CD4-positive, alpha-beta T cell treated with Interleukin-17A for 4 hours (primary cell): Measurements from ENCODE around the gene TMEM86A.
"Not testable (repeated sequence)": the region's sequence is repeated elsewhere in the genome, so short reads cannot be mapped to it uniquely, and the experiment has no call there.

Source experiments
- DNase-seq: peaks from one replicate; pipeline ENCODE4 v3.0.0-alpha.2; 2020; ENCODE audit warnings: mixed read lengths

The TMEM86A gene, protein sequence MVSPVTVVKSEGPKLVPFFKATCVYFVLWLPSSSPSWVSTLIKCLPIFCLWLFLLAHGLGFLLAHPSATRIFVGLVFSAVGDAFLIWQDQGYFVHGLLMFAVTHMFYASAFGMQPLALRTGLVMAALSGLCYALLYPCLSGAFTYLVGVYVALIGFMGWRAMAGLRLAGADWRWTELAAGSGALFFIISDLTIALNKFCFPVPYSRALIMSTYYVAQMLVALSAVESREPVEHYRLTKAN

DNA sequence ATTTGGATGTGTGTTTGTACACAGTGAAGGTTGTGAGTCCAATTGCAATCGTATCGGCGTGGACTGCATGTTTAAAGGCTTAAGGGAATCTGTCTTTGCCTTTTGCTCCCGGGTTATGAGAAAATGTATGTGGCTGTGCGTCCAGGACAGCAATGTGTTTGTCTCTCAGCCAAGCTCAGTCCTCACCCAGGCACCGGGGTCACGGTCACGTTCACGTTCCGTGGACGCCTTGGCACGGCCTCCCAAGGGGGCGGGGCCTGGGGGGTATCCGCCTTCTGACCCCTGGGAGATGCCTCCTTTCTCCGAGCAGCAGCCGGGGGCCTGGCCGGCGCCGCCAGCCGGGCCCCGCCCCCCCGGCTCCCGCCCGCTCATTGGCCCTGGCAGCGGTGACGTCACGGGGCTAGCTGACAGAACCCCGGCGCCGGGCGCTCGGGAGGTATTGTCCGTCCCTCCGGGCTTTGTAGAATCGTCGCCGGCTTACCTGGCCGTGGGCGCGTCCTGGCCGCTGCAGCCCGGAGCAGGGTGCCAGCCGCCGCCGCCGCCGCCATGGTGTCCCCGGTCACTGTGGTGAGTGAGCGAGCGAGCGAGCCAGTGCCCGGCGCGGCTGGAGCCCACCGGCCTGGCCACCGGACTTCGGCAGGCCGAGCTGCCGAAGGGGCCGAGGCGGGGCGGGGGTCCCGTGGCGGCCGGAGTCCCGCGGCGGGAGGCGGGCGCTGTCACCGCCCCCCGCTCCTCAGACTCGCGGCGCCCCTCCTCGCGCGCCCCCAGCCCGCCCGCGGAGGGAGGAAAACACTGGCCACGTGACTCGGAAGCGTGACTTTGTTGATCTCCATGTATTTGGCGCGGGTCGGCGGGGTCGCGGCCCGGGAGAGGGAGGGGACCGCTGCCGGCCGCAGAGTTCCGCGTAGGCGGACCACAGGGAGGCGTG lies at the start of gene TMEM86A:
TMEM86A (plus strand) TSS at position 439 of the 928 bp plus-strand sequence; CDS start at position 547, 108 bp downstream.
- DNase-seq, result peak; percentile 95

DNA sequence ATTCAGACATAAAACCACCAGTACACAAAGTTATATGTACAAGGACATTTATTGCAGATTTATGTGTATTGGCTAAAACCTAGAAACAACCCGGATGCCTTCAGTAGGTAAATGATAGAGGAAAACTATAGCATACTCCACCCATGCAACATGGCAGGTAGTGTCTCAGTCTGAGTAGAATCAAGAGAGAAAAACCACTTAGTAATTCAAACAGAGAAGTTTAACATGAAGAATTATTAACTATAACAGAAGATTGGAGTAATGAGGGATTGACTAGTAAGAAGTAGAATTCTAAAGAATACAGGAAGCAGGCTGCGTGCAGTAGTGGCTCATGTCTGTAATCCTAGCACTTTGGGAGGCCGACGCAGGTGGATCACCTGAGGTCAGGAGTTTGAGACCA lies 48.2 kb upstream of the TMEM86A start:
- DNase-seq, result no peak

DNA sequence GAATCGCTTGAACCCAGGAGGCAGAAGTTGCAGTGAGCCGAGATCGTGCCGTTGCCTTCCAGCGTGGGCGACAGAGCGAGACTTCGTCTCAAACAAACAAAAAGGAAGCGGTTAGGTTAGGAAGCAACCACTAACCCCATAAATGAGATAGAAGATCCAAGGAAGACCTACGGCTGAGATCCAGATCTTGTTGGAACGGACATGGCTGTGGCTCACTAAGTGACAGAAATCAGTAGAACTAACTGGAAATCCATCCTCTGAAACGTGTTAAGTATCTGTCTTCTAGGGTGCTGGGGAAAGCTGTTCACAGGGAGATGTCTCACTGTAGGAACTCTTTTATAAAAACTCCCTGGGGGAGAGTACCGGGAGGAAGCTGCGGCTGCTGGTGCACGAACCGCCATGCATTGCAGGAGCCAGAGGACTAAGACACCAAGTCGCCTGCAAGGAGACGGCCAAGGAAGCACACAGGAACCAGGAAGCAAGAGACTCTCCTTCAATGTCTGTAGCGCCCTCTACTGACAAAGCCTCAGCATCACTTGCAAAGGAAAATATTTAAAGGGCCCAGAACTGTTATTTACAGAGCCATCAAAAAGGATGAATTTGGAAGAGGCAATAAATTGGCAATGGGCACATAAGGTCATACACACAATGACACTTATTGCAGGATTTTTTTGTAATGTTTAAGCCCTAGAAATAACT lies 47.6 kb upstream of the TMEM86A start:
- peak; percentile 45 for DNase-seq

DNA sequence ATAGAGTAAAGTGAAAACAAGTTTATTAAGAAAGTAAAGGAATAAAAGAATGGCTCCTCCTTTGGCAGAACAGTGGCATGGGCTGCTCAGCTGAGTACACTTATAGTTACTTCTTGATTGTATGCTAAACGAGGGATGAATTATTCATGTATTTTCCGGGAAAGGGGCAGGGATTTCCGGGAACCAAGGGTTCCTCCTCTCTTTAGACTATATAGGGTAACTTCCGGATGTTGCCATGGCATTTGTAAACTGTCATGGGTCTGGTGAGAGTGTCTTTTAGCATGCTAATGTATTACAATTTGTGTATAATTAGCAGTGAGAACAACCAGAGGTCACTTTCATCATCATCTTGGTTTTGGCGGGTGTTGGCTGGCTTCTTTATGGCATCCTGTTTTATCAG lies 40.9 kb upstream of the TMEM86A start:
- DNase-seq, result no peak

DNA sequence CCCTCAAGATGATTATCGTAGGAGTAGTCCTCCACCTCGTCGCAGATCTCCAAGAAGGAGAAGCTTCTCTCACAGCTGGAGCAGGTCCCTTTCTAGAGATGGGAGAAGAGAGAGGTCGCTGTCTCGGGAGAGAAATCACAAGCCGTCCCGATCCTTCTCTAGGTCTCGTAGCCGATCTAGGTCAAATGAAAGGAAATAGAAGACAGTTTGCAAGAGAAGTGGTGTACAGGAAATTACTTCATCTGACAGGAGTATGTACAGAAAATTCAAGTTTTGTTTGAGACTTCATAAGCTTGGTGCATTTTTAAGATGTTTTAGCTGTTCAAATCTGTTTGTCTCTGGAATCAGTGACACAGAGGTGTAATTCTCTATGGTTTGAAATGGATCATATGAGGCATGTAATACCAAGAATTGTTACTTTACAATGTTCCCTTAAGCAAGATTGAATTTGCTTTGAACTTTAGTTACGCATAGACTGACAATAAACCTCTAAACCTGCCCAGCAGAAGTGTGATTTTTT lies 33.2 kb upstream of the TMEM86A start:
- not testable (repeated sequence) for DNase-seq

DNA sequence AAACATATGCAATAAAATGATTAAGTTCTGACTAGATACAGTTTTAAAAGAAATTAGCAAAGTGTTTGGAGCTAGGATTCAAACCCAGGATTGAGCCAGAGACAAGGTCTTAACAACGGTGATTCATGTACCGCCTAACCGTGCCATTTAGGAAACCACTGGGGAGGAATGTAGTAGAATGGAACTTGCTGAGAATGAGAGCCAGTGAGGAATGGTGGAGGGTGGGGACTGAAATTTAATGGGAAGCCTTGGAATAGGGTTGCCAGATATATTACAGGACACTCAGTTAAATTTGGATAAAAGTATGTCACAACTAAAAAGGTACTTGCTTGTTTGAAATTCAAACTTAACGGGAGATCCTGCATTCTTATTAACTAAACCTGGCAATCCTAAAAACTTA lies 30.4 kb upstream of the TMEM86A start:
- DNase-seq, result no peak

DNA sequence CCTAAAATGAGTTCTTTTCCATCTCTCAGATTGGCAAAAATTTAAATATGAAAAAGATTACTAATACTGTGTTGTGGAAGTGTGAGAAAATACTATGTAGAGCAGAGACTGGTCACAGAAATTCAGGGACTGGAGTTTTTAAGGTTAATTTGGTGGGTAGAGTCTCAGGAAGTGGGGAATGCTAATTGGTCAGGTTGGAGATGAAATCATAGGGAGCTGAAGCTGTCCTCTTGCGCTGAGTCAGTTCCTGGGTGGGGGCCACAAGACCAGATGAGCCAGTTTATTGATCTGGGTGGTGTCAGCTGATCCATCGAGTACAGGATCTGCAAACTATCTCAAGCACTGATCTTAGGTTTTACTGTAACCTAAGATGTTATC lies 29.4 kb upstream of the TMEM86A start:
- DNase-seq, result peak; percentile 14

DNA sequence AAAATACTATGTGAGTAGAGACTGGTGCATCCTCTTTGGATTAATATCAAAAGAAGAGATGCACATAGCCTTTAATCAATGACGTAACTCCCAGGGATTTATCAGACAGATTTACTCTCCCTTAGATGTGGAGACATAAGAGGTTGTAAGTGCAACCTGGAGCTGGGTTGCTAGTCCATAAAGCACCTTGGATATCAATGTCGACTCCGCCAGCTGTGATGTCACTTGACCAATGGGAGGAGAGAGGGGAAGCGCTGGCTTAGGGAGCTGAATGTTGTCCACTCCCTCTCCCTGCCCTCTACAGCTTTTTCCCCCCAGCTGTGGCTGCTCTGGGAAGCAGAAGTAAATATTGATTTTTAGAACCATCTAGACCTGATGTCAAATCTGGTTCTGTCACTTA lies 28.9 kb upstream of the TMEM86A start:
- DNase-seq, result no peak

DNA sequence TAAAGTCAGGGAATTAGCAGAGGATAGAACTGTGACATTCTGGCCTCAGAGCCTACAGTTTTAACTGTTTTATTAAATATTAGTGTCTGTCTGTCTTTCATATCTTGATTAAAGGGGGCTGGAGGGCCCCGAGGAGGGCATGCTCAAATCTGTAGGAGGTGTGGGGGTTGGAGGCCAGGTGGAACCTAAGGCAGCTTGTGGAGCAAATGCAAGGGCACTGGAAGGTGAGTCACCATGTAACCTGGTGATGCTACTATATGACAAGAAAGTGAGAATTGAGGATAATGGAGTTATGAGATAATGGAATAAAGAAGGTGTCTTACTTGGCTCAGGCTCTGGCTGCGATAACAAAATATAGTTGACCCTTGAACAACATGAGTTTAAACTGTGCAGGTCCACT lies 27.3 kb upstream of the TMEM86A start:
- DNase-seq, result peak; percentile 31

DNA sequence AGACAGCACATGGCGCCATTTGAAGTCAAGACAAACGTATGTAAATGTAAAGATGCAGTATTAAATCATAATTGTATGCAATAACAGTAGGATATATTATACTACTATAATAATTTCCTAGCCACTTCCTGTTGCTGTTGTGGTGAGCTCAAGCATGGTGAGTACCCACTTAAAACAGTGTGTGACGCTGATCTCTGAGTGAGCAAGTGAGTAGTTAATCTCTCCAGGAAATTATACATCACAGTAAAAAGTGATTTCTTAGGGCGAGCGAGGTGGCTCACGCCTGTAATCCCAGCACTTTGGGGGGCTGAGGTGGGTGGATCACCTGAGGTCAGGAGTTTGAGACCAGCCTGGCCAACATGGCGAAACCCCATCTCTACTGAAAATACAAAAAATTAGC lies 26.4 kb upstream of the TMEM86A start:
- DNase-seq, result peak; percentile 56

DNA sequence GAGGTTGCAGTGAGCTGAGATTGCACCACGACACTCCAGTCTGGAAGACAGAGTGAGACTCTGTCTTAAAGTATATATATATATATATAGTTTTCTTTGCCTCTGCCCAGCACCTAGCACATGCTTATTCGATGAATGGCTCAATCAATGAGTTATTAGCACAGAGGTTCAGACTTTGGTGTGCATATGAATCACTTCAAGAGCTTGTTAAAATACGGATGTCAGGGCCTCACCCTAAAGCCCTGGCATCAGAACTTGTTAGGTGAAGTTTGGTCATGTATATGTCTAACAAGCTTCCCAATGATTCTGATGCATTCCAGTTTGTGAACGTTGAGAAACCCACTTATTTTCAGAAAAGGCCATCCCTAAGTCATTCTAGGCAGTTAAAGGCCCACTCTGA lies 21.8 kb upstream of the TMEM86A start:
- DNase-seq, result no peak

DNA sequence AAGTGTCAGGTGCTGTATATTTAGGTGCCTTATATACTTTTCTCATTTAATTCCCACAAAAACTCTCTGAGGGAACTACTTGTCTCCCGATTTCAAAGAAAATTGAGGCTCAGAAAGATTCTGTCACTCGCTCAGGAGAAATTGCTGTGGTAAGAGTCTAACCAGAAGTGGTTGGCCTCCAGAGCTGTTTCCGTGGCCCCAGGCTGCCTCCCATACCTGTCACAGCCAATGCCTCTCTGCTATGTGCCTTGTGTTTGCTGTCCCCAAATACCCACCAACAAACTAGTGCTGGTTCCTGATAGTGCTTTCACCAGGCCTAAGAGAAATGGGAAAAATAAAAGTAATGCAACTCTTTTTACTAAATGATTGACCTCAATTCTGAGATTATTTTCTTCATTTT lies 21.0 kb upstream of the TMEM86A start:
- no peak for DNase-seq

DNA sequence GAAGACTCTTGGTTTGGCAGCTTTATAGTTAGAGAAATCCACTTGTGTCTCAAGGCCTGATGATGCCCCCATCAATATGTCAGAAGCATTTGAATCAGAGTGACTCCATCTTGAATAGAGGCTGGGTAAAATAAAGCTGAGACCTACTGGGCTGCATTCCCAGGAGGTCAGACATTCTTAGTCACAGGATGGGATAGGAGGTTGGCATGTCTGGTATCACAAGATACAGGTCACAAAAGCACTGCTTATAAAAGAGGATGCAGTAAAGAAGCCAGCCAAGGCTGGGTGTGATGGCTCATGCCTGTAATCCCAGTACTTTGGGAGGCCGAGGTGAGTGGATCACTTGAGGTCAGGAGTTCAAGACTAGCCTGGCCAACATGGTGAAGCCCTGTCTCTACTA lies 16.6 kb upstream of the TMEM86A start:
- DNase-seq, result not testable (repeated sequence)

DNA sequence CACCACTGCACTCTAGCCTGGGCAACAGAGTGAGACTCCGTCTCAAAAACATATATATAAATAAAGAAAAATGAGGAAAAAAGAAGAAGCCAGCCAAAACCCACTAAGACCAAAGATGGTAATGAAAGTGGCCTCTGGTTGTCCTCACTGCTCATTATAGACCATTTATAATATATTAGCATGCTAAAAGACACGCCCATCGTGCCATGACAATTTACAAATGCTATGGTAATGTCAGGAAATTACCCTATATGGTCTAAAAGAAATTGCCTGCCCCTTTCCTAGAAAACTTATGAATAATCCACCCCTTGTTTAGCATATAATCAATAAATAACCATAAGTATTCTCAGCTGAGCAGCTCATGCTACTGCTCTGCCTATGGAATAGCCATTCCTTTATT lies 16.1 kb upstream of the TMEM86A start:
- DNase-seq, result no peak

DNA sequence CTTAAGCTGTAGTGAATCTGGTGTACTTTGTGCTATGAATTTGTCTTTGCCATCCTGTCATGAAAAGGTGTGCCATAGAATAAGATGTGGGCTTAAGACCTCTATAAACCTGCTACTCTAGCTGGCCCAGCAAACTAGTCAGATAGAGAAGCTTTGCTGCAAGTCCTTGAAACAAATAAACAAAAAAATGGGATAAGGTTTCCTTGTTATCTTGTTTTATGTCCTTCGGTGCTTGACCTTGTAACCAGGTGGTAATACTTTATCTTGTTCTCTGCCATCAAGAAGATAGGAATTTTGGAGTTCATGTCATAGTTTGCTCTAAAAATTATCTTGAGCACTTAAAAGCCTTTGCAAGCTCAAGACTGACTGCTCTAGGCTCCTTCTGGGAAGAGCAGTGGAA lies 14.3 kb upstream of the TMEM86A start:
- no peak for DNase-seq

DNA sequence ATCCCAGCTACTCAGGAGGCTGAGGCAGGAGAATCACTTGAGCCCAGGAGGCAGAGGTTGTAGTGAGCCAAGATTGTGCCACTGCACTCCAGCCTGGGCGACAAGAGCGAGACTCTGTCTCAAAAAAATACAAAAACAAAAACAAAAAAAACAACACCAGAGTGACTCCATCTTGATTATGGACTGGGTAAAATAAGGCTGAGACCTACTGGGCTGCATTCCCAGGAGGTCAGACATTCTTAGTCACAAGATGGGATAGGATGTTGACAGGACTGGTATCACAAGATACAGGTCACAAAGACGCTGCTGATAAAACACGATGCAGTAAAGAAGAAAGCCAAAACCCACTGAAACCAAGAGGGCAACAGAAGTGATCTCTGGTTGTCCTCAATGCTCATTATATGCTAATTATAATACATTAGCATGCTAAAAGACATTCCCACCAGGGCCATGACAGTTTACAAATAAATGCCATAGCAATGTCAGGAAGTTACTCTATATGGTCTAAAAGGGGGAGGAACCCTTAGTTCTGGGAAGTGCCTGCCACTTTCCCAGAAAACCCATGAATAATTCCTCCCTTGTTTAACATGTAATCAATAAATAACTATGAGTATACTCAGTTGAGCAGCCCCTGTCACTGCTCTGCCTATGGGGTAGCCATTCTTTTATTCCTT lies 7.0 kb upstream of the TMEM86A start:
- not testable (repeated sequence) for DNase-seq

DNA sequence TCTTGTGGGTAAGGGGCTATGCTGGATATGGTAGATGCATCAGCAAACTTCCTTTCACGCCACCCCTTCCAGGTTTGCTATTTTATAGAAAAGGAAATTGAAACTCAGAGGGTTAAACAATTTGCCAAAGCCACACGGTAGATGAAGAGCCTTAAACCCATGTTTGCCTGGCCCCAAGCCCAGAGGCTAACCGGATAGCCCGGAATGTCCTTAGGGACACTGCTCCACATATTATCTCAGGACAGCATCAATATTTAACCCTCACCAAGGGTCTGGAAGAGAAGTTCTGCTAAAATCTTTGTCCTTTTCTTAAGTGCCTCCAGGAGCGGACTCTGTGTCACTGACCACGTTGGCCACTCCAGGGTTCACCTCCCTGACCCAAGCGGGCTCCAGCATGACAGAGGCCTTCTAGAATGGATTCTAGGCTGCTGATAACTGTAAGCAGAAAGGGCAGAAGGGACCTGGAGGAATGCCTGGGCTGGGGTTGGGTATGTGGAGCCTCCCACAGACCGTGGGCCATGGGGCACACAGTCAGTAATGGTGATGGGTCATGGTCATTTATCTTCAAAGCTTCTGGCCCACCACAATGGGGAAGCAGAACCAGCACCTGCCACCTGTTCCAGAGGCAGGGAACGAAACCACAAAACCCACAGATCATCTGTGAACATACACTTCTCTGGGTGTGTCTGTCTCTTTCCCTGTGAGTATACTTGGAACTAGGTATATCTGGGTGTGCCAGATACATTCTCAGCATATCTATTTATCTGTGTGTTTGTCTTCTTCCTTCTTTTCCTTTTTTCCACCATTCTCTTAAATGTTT lies 5.4 kb upstream of the TMEM86A start:
- no peak for DNase-seq

DNA sequence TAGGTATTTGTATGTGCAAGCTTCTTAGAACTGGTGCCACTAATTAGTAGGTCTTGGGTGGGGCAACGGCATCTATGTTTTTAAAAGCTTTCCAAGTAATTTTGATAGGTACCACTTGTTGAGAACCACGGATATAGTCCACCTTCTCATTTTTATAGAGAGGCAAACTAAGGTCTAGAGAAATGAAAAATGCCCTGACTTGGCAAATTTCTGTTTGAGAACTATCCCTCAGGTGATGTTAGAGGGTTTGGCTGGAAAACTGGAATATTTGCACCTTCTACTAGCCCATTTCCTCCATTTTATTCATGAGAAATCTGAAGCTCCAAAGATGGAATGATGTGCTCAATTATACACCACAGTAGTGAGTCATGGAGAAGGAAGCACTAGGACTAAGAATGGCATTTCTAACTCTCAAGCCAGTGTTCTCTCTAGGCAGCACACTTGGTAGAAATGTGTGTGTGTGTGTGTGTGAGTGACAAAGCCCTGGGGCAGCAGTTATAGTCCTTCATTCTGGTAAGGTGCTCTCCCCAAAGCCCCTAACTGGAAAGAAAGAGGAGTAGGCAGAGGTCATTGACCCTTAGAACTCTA lies 1.8 kb upstream of the TMEM86A start:
- no peak for DNase-seq

DNA sequence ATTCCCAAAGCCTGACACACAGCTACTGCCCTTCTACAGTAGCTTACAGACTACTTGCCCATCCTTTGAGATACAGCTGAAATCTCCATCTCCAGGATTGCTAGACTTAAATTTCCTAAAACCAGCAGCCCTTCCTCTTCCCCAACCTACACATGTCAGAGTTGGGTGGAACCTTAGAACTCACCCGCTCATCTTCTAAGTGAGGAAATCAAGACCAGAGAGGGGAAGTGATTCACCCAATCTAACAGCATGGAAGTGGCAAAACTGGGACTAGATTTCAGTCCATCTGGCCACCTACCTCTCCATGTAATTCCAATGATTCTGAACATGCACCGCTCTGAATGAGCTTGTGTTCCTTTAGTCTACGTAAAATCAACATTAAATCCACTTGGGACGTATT lies 1.0 kb upstream of the TMEM86A start:
- DNase-seq, result no peak

DNA sequence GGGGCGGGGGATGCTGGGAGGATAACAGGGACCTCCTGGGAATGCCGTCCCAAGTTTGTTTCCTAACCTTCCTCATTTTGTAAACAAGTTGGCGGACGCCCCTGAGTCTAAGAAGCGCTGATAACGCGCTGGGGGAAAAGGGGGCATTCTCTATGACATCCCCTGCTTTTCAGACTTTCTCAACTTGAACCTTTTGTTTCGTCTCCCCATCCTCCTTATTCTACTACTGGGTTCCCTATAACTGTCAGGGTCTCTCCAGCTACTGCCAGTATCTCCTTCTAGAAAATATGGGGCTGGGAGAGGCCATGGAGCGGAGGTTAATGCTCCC lies 654 bp downstream of the TMEM86A start:
- no peak for DNase-seq

DNA sequence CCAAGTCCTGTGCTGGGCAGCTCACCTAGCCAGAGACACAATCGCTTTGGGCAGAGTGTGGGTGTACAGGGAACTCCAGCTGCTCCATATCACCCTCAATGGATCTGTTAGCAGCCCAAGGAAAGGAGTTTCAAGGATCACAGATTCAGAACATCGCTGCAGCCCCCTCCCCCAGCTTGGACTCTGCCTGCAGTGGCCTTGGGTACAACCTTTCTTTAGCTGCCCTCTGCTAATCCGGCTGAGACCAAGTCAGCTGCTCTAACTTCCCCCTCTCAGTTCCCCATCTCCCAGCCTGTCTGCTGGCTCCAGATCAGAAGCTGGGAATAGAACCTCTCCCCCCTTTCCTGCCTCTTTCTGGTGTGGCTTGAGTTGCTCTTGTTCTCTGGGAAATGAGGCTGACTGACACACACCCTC lies 1.3 kb downstream of the TMEM86A start:
- no peak for DNase-seq

DNA sequence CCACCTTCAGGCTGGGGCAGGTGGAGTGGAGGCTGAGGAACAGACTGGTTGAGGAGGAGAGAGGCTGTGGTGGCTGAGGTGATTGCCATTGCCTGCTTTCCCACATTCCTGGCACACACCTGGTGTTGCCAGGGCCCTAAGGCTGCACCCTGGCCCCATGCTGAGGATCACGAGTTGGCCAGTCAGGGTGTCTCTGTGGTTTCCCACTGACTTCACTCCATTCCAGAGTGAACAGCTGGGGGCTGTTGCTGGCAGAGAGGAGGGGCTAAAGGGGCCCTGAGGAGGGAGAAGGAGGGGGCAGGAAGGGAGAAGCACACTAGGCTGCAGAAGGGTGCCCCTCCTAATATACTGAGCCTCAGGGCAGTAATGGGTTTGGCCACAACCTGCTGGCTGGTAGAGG lies 1.8 kb downstream of the TMEM86A start:
- DNase-seq, result no peak
